AG10803 (cell line): ENCODE measurements around the gene INAFM2.

Source experiments
- DNase-seq: peaks from one replicate; pipeline ENCODE4 v3.0.0; 2010; ENCODE audit warnings: low read depth
- H3K4me3 ChIP-seq: 2 replicates; pipeline ENCODE4 v1.5.1; 2011; ENCODE audit warnings: mild to moderate bottlenecking, low read length, control low read depth
- CTCF ChIP-seq: conservative IDR thresholded peaks from 2 replicates; pipeline ENCODE4 v1.5.1; 2011; ENCODE audit warnings: mild to moderate bottlenecking, low read length, control low read depth, inconsistent platforms

The INAFM2 gene

GRCh38 chr15:40332113-40332781 lies 8.8 kb downstream of the INAFM2 start:
- no peak for DNase-seq
- TF ChIP-seq CTCF = no peak
- no peak overlapping the region for H3K4me3 ChIP-seq

- peak; percentile 56 for DNase-seq
- TF ChIP-seq CTCF = no peak
Observed at GRCh38 chr15:40333922-40334492, 10.5 kb downstream of the INAFM2 start.

GRCh38 chr15:40334541-40334940 lies 11.0 kb downstream of the INAFM2 start:
- TF ChIP-seq CTCF = no peak
- H3K4me3 ChIP-seq = no peak overlapping the region
- DNase-seq = no peak

More at GRCh38 chr15:40333922-40334492, 10.5 kb downstream of the INAFM2 start:
- no peak overlapping the region for H3K4me3 ChIP-seq

GRCh38 chr15:40334941-40335795 lies 11.7 kb downstream of the INAFM2 start:
- DNase-seq = no peak
- TF ChIP-seq CTCF = no peak
- H3K4me3 ChIP-seq = no peak overlapping the region

- TF ChIP-seq CTCF = no peak
- H3K4me3 ChIP-seq = no peak overlapping the region
- no peak for DNase-seq
Observed at GRCh38 chr15:40335938-40336743, 12.6 kb downstream of the INAFM2 start.

- no peak for TF ChIP-seq CTCF
- no peak for DNase-seq
- H3K4me3 ChIP-seq = no peak overlapping the region
Observed at GRCh38 chr15:40336744-40337122, 13.2 kb downstream of the INAFM2 start.
